Ectodermal cell (in vitro differentiated cells): Measurements from ENCODE around the gene PITPNM1.

Experiments used
- H3K27ac ChIP-seq: 2 replicates; pipeline ENCODE4 v1.7.0; 2013; ENCODE audit warnings: mild to moderate bottlenecking, low read depth, low read length; ENCODE audit not compliant: insufficient read depth, poor library complexity, severe bottlenecking
- H3K27me3 ChIP-seq: 2 replicates; pipeline ENCODE4 v1.7.0; 2013; ENCODE audit warnings: mild to moderate bottlenecking, low read length; ENCODE audit not compliant: insufficient read depth, control insufficient read depth, poor library complexity, severe bottlenecking
- H3K36me3 ChIP-seq: one replicate; pipeline ENCODE4 v1.7.0; 2013; ENCODE audit warnings: low read length; ENCODE audit not compliant: control insufficient read depth, insufficient read depth
- H3K4me1 ChIP-seq: one replicate; pipeline ENCODE4 v1.7.0; 2013; ENCODE audit warnings: low read length; ENCODE audit not compliant: control insufficient read depth, insufficient read depth
- H3K4me3 ChIP-seq: 2 replicates; pipeline ENCODE4 v1.7.0; 2013; ENCODE audit warnings: low read depth, low read length, control low read depth; ENCODE audit not compliant: insufficient read depth
- H3K9me3 ChIP-seq: 2 replicates; pipeline ENCODE4 v1.7.0; 2013; ENCODE audit warnings: mild to moderate bottlenecking, low read length, moderate library complexity; ENCODE audit not compliant: control insufficient read depth
- WGBS, 2 experiments: methylation state at CpG; one replicate each; pipeline ENCODE4 v1.1.7; 2013; ENCODE audit warnings: missing lambda C conversion rate in 2 of 2; 5-methylcytosine and 5-hydroxymethylcytosine counted together

The PITPNM1 gene

GRCh38 chr11:67464411-67465188, 40.6 kb downstream of the PITPNM1 start:
- no peak overlapping the region for H3K27ac ChIP-seq
- 14% methylated on average over 56 of the region's 56 CpGs for WGBS, 2 experiments
- no peaks in the 10 kb centered on the region for H3K27me3 ChIP-seq
- no peaks in the 10 kb centered on the region for H3K9me3 ChIP-seq
- peak overlapping the region; percentile 76 for H3K4me3 ChIP-seq
- no peaks in the 10 kb centered on the region for H3K4me1 ChIP-seq
- no peaks in the 10 kb centered on the region for H3K36me3 ChIP-seq

- Histone ChIP-seq H3K27me3 (no peaks in the 10 kb centered on the region), H3K4me1 (no peaks in the 10 kb centered on the region), H3K4me3 (peak overlapping the region; percentile 76), H3K27ac (no peak overlapping the region), H3K36me3 (no peaks in the 10 kb centered on the region), H3K9me3 (no peaks in the 10 kb centered on the region)
- 90% methylated on average over 20 of the region's 20 CpGs for WGBS, 2 experiments
These were observed 41.3 kb downstream of the PITPNM1 start for GRCh38 chr11:67463680-67464410.

- Histone ChIP-seq H3K4me1 (no peaks in the 10 kb centered on the region), H3K4me3 (no peak overlapping the region), H3K9me3 (no peaks in the 10 kb centered on the region), H3K36me3 (no peaks in the 10 kb centered on the region), H3K27ac (no peak overlapping the region), H3K27me3 (no peaks in the 10 kb centered on the region)
- whole genome bisulfite sequencing, 2 experiments, result 94 to 97% methylated on average over 10 of the region's 10 CpGs
These were observed 42.0 kb downstream of the PITPNM1 start for GRCh38 chr11:67463186-67463585.

DNA sequence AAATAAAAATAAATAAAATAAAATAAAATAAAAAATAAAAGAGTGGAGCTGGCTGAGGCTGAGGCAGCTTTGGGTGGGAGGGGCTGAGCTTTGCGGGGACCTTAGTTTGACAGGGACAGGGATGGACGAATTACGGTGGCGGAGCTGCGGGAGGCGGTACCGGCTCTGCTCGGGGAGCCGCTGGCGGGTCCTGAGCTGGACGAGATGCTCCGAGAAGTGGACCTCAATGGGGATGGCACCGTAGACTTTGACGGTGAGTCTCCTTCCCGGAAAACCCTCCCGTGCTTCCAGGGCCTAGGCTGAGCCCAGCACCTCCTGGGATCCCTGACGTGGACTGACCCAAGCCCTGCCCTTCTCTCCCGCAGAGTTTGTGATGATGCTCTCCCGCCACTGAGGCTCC, 46.9 kb downstream of the PITPNM1 start:
- 90 to 91% methylated on average over 19 of the region's 19 CpGs for WGBS, 2 experiments
- no peak overlapping the region for H3K4me3 ChIP-seq
- no peaks in the 10 kb centered on the region for H3K9me3 ChIP-seq
- no peak overlapping the region for H3K27ac ChIP-seq
- no peaks in the 10 kb centered on the region for H3K36me3 ChIP-seq
- H3K4me1 ChIP-seq, result no peaks in the 10 kb centered on the region
- H3K27me3 ChIP-seq, result no peaks in the 10 kb centered on the region

DNA sequence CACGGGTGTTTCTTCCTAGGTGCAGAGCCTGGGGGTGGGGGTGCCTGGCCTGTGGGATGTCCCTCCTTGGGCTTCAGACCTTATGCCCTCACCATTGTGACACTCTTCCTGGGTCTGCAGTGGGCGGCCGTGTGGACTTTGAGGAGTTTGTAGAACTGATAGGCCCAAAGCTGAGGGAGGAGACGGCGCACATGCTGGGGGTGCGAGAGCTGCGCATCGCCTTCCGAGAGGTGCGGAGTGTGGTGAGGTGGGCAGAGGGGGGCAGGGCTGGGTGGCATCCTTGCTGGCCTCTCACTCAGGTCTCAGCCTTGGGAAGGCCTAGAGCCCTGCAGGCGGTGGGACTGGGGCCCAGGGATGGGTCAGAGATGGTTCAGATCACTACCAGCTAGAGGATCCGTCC, 47.7 kb downstream of the PITPNM1 start:
- no peaks in the 10 kb centered on the region for H3K27me3 ChIP-seq
- no peak overlapping the region for H3K27ac ChIP-seq
- H3K36me3 ChIP-seq, result no peaks in the 10 kb centered on the region
- H3K4me3 ChIP-seq, result no peak overlapping the region
- WGBS, 2 experiments, result 96% methylated on average over 12 of the region's 12 CpGs
- H3K9me3 ChIP-seq, result no peaks in the 10 kb centered on the region
- H3K4me1 ChIP-seq, result no peaks in the 10 kb centered on the region

- Histone ChIP-seq H3K36me3 (no peaks in the 10 kb centered on the region), H3K4me3 (no peak overlapping the region), H3K9me3 (no peaks in the 10 kb centered on the region), H3K4me1 (no peaks in the 10 kb centered on the region), H3K27me3 (no peaks in the 10 kb centered on the region), H3K27ac (no peak overlapping the region)
- WGBS, 2 experiments, result 91% methylated on average over 25 of the region's 25 CpGs
These were observed 49.0 kb downstream of the PITPNM1 start for GRCh38 chr11:67456068-67456705.

GRCh38 chr11:67455054-67455453, 50.1 kb downstream of the PITPNM1 start, which contains the start of gene CABP4:
Gene CABP4 (plus strand): TSS chr11:67455354. CDS start chr11:67455424, 70 bp downstream.
- no peaks in the 10 kb centered on the region for H3K27me3 ChIP-seq

DNA sequence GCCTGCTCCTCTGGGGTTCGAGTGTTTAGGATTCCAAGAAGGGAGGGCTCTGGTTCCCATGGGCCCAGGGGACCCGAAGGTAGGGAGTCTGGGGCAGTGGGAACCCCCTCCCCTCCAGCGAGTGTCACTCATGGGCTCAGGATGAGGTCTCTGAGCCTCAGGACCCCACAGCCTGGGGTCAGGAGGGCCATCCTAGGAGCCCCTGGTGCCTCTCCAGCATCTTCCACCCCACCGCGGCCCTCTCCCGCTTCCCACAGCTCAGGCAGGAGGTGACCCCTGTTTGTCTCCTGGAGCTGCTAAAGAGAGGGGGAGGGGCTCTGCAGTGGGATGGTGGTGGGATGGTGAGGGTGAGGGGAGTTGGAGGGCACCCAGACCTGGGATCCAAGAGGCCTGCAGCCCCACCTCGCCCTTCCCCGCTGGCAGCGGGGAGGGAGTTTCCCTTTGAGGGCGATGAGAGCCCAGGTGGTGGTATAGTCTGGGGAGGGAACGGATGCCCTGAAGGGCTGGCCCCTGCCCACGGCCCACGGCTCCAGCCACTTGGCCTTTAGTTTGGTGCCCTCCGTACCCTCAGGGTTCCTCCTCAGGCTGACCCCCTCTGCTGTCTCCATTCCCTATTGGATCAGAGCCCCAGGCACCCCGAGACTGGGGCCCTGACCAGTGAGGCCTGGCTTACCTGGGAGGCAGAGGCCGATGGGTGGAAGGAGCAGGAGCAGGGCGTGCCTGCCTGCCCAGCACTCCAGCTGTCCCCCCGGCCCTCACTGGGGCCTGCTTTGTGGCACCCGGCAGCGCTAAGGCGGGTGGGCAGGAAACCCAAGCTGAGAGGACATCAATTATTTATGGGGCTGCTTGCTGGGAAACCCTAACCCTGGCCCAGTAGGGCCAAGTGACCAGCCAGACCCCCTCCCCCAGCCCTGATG, 51.1 kb downstream of the PITPNM1 start:
- no peaks in the 10 kb centered on the region for H3K9me3 ChIP-seq
- no peaks in the 10 kb centered on the region for H3K36me3 ChIP-seq
- no peak overlapping the region for H3K4me3 ChIP-seq
- WGBS, 2 experiments, result 92 to 94% methylated on average over 21 of the region's 21 CpGs
- H3K4me1 ChIP-seq, result peaks cover 5% of the 10 kb centered on the region
- no peak overlapping the region for H3K27ac ChIP-seq
- H3K27me3 ChIP-seq, result no peaks in the 10 kb centered on the region

More at GRCh38 chr11:67455054-67455453, 50.1 kb downstream of the PITPNM1 start, which contains the start of gene CABP4:
- 88 to 90% methylated on average over 3 of the region's 3 CpGs for WGBS, 2 experiments
- no peaks in the 10 kb centered on the region for H3K36me3 ChIP-seq
- H3K4me3 ChIP-seq, result no peak within 1 kb of the TSS
- H3K4me1 ChIP-seq, result peaks cover 5% of the 10 kb centered on the region
- H3K9me3 ChIP-seq, result no peaks in the 10 kb centered on the region
- H3K27ac ChIP-seq, result no peak within 1 kb of the TSS

DNA sequence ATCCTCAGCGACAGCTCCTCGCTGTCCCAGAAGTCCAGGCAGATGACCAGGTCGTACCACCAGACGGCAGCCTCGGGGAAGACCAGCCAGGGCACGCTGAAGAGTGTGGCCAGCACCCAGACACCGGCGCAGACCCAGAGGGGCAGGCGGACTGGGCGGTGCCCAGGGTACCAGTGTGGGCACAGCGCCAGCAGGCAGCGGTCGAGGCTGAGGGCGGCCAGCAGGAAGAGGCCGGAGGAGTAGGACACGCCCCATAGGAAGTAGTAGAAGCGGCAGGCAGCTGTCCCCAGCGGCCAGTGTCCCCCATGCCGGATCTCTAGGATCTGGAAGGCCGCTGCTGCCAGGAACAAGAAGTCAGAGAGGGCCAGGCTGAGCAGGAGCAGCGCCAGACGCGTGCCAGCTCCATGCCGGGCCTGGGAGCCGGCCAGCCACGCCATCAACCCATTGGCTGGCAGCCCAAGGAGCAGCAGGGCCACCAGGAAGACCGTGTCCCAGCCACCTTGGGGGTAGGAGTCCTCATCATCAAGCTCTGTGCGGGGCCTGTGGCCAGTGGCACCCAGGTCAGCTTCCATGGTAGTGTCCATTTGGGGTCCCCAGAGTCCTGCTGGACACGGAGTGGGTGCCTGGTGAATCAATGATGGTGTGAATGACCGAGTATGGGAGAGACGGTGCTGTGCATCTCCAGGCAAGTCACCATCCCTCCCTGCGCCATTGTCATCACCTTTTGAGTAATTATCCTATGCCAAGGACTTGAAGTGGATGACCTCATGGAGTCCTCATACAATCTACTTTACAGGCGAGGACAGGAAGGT, 52.8 kb downstream of the PITPNM1 start, which contains the start of gene GPR152:
GPR152 (minus strand) TSS at position 589 of the 812 bp plus-strand sequence; CDS start at position 584, 5 bp downstream.
- Histone ChIP-seq H3K4me3 (no peak within 1 kb of the TSS), H3K27me3 (no peaks in the 10 kb centered on the region), H3K4me1 (peaks cover 5% of the 10 kb centered on the region), H3K36me3 (no peaks in the 10 kb centered on the region), H3K27ac (no peak within 1 kb of the TSS), H3K9me3 (no peaks in the 10 kb centered on the region)
- WGBS, 2 experiments, result 94 to 95% methylated on average over 33 of the region's 33 CpGs
